ENCODE results near the gene GFY.

GRCh38 chr19:49413348-49413747, 11.8 kb upstream of the GFY start:
- TF ChIP-seq POLR2A (IDR thresholded peaks at IDR 0.05): no peak
- no peak for TF ChIP-seq CTCF (IDR thresholded peaks at IDR 0.05)

Data from adrenal gland (tissue), 5 donors.